AG04450 (cell line): ENCODE measurements around the gene RHOV. TPM values are rescaled to one million over a fixed set of nuclear protein-coding genes. Genes with fewer than 3 reads are reported as not detected.

ENCODE experiments used
- CTCF ChIA-PET: fragments of 300-600, 350-600 bp; formaldehyde crosslinking; extraction: SDS; loops from one replicate; lab custom pipeline; 2022; ENCODE audit warnings: antibody characterized with exemption, inconsistent platforms; lab: Charles Lee
- POLR2A ChIA-PET: fragments of 350-600 bp; formaldehyde crosslinking; extraction: SDS; loops from one replicate; lab custom pipeline; 2021; ENCODE audit warnings: antibody characterized with exemption, inconsistent platforms; lab: Yijun Ruan, JAX
- DNase-seq: peaks from one replicate; pipeline ENCODE4 v3.0.0-alpha.2; 2011; ENCODE audit warnings: low read depth, low spot score
- H3K27ac ChIP-seq: one replicate; pipeline ENCODE4 v1.5.1; 2012; ENCODE audit warnings: low read depth, low read length, control low read depth
- H3K27me3 ChIP-seq: one replicate; pipeline ENCODE4 v1.6.0; 2012; ENCODE audit warnings: low read length; ENCODE audit not compliant: control insufficient read depth, insufficient read depth
- H3K4me3 ChIP-seq: 2 replicates; pipeline ENCODE4 v1.5.1; 2011; ENCODE audit warnings: mild to moderate bottlenecking, low read depth, low read length, control low read depth
- H3K9me3 ChIP-seq: 2 replicates; pipeline ENCODE4 v1.5.1; 2012; ENCODE audit warnings: low read length; ENCODE audit not compliant: control insufficient read depth, insufficient read depth
- CTCF ChIP-seq: IDR thresholded peaks from 2 replicates; pipeline ENCODE4 v1.5.1; 2011; ENCODE audit warnings: low read depth, low read length, control low read depth, inconsistent platforms
- polyA plus RNA-seq: library from polyadenylated mRNA; depleted of rRNA; stranded (reverse); fragments of >200 nt; gene quantifications from 2 replicates; pipeline ENCODE4 v1.2.3, GENCODE V29; 2011

RHOV gene
- polyA plus RNA-seq, 1 experiment: 0.04 TPM

- peaks cover 16% of the 10 kb centered on the region for H3K27me3 ChIP-seq
- DNase-seq: no peak
- CTCF ChIA-PET: interaction anchor here (0.6 to 5.9 kb wide), 36 partner anchors 11 to 457 kb away, joined by 3 to 171 read pairs (median 5); partner anchors contain the start of genes CHP1, EXD1, RPUSD2 and SPINT1
- no peak overlapping the region for H3K4me3 ChIP-seq
- POLR2A ChIA-PET: interaction anchor here (2.5 kb wide), 1 partner anchor 36 kb away, joined by 14 read pairs; the partner anchor contains the start of gene VPS18
- H3K9me3 ChIP-seq: no peaks in the 10 kb centered on the region
- no peak for TF ChIP-seq CTCF
- no peak overlapping the region for H3K27ac ChIP-seq
These were observed 15.3 kb downstream of the RHOV start for GRCh38 chr15:40858706-40859105.

DNA sequence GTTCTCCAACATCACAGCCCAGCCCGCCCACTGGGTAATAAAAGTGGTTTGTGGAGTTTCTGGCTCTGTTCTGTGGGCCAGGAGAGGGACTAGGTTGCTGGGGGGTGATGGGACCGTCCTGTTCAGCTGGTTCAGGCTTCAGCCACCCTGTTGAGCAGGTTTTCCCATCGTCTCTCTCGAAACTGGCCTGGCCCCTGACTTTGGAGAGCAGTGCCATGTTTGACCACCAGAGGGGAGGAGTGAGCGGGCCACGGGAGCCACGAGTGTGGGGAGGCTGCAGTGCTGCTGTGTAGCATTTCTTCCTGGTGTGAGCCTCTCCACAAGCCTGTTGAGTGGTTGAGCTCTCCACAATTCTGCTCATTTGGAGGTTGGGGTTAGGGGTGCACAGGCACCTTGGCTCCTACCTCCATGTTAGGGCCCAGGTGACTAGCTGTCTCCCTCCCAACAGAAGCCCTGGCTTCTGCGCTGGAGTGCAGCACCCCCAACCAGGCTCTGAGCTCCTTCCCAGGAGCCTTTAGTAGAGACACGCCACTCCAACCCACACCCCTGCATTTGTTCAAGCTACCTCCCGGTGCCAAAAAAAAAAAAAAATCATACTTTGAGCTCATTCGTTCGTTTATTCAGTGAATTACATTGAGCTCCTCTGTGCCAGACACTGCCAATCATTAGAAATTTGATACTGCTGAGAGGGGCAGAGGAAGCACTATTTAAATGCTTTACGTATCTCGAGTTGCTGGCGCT lies 16.3 kb downstream of the RHOV start:
- no peak overlapping the region for H3K27ac ChIP-seq

GRCh38 chr15:40856746-40857145 lies 17.3 kb downstream of the RHOV start:
- no peak for TF ChIP-seq CTCF
- Histone ChIP-seq H3K4me3 (no peak overlapping the region), H3K27ac (no peak overlapping the region), H3K9me3 (no peaks in the 10 kb centered on the region), H3K27me3 (peaks cover 25% of the 10 kb centered on the region)
- ChIA-PET POLR2A (interaction anchor here (0.5 kb wide), 1 partner anchor 38 kb away, joined by 5 read pairs; no protein-coding TSS in a partner anchor), CTCF (interaction anchor here (0.7 to 5.9 kb wide), 19 partner anchors 9 to 358 kb away, joined by 3 to 171 read pairs (median 4); partner anchors contain the start of gene VPS18)
- DNase-seq: no peak

More for the DNA sequence above, 16.3 kb downstream of the RHOV start:
- no peak overlapping the region for H3K4me3 ChIP-seq
- peak; percentile 30 for DNase-seq
- ChIA-PET POLR2A (interaction anchor here (0.6 to 2.5 kb wide), 3 partner anchors 14 to 37 kb away, joined by 3 to 14 read pairs (median 3); partner anchors contain the start of gene VPS18), CTCF (interaction anchor here (0.5 to 5.9 kb wide), 50 partner anchors 10 to 516 kb away, joined by 3 to 171 read pairs (median 4); partner anchors contain the start of genes CHP1, EXD1, NUSAP1 and OIP5)
- peaks cover 20% of the 10 kb centered on the region for H3K27me3 ChIP-seq
- TF ChIP-seq CTCF: peak; percentile 98
- H3K9me3 ChIP-seq: no peaks in the 10 kb centered on the region

GRCh38 chr15:40855706-40856234 lies 18.3 kb downstream of the RHOV start:
- no peak for TF ChIP-seq CTCF
- Histone ChIP-seq H3K9me3 (no peaks in the 10 kb centered on the region), H3K4me3 (no peak overlapping the region), H3K27me3 (peaks cover 21% of the 10 kb centered on the region), H3K27ac (no peak overlapping the region)
- no peak for DNase-seq
- ChIA-PET CTCF (interaction anchor here (0.8 to 5.9 kb wide), 3 partner anchors 12 to 33 kb away, joined by 3 to 171 read pairs (median 39); partner anchors contain the start of gene SPINT1), POLR2A (no interaction called here)

GRCh38 chr15:40854161-40854560 lies 19.9 kb downstream of the RHOV start:
- no peak for TF ChIP-seq CTCF
- DNase-seq: no peak
- H3K9me3 ChIP-seq: no peaks in the 10 kb centered on the region
- no peak overlapping the region for H3K27ac ChIP-seq
- peaks cover 31% of the 10 kb centered on the region for H3K27me3 ChIP-seq
- H3K4me3 ChIP-seq: no peak overlapping the region
- ChIA-PET CTCF (interaction anchor here (1.3 to 5.9 kb wide), 2 partner anchors 34 to 40 kb away, joined by 7 to 171 read pairs; partner anchors contain the start of gene VPS18), POLR2A (no interaction called here)
